Gastrocnemius medialis (tissue), 4 donors: ENCODE results near the gene BDH1. TPM values are rescaled to one million over a fixed set of nuclear protein-coding genes. Genes with fewer than 3 reads are reported as not detected.

Source experiments
- ATAC-seq, 2 donors: fragments of 150-250 bp; one replicate each; pipeline ENCODE4 v1.9.1; 2016
- DNase-seq, 2 donors: peaks; one replicate each; pipeline ENCODE4 v3.0.0-alpha.2; 2019
- H3K27ac ChIP-seq, 4 donors: fragments of 200-600 bp; sonication (generic); 1 replicate in 1 of 4; 2 replicates in 3 of 4; pipeline ENCODE4 v1.5.1; 2016 to 2018; ENCODE audit warnings: mild to moderate bottlenecking in 2 of 4, moderate library complexity in 1 of 4
- H3K27me3 ChIP-seq, 3 donors: fragments of 200-600 bp; sonication (generic) in 2 of 3; 1 replicate in 1 of 3; 2 replicates in 2 of 3; pipeline versions ENCODE4 v1.5.1 to v1.6.0; 2016 to 2019; ENCODE audit warnings: mild to moderate bottlenecking in 1 of 3, moderate library complexity in 1 of 3
- H3K36me3 ChIP-seq, 2 donors: fragments of 200-600 bp; sonication (generic) in 1 of 2; one replicate each; pipeline ENCODE4 v1.5.1; 2017 to 2018
- H3K4me1 ChIP-seq, 2 donors: fragments of 200-600 bp; sonication (generic) in 1 of 2; one replicate each; pipeline ENCODE4 v1.5.1; 2016 to 2017; ENCODE audit warnings: mild to moderate bottlenecking in 2 of 2
- H3K4me3 ChIP-seq, 4 donors: fragments of 200-600 bp; sonication (generic) in 3 of 4; 1 replicate in 1 of 4; 2 replicates in 3 of 4; pipeline ENCODE4 v1.5.1; 2016 to 2019; ENCODE audit warnings: mild to moderate bottlenecking in 2 of 4
- H3K9me3 ChIP-seq, 3 donors: fragments of 200-600 bp; sonication (generic) in 2 of 3; 1 replicate in 1 of 3; 2 replicates in 2 of 3; pipeline ENCODE4 v1.5.1; 2016 to 2019
- CTCF ChIP-seq, 5 experiments: fragments of 450-650 bp in 3 of 5; fragments of 200-600 bp in 2 of 5; sonication (generic) in 2 of 5; IDR thresholded peaks in 4 of 5; conservative IDR thresholded peaks in 1 of 5; 1 replicate in 4 of 5; 2 replicates in 1 of 5; pipeline ENCODE4 v1.5.1; 2016 to 2019; ENCODE audit warnings: antibody characterized with exemption in 5 of 5, mild to moderate bottlenecking in 3 of 5, moderate library complexity in 3 of 5
- POLR2A ChIP-seq, 2 donors: fragments of 450-650 bp; IDR thresholded peaks; one replicate each; pipeline ENCODE4 v1.6.1; 2017; ENCODE audit warnings: antibody characterized with exemption in 2 of 2, mild to moderate bottlenecking in 2 of 2, moderate library complexity in 2 of 2
- in situ Hi-C, 4 donors: fragments of 200-750 bp; cut with MboI; loops; one replicate each; pipeline versions ENCODE4 v1.15.0 to v1.8.0; 2017; ENCODE audit warnings: low sequenced_read_pairs in 4 of 4
- intact Hi-C: fragments of 100-400 bp; cut with DNase I; formaldehyde crosslinking; loops from one replicate; pipeline ENCODE4 v1.15.1; 2023; ENCODE audit warnings: low total_unique reads
- total RNA-seq, 4 donors: library from RNA; depleted of rRNA; stranded (reverse); fragments of >200 nt; gene quantifications; one replicate each; pipeline versions ENCODE4 v1.1.0 to v1.2.3, GENCODE V29; 2016

BDH1 gene
- total RNA-seq, 4 donors from 2014 or later, result 7.1 to 9.5 (median 8.9) TPM

GRCh38 chr3:197505796-197506548 is 49.8 kb downstream of the BDH1 start:
- Histone ChIP-seq H3K27me3 (peaks cover 0 to 9% (median 0%) of the 10 kb centered on the region in 3 donors), H3K27ac (no peak overlapping the region), H3K4me3 (no peak overlapping the region), H3K9me3 (no peaks in the 10 kb centered on the region), H3K36me3 (no peaks in the 10 kb centered on the region), H3K4me1 (no peaks in the 10 kb centered on the region)
- ATAC-seq, result no peak
- in situ Hi-C loops, result loop anchor here (10.0 to 25.0 kb wide), 3 partner anchors 251 to 519 kb away; no protein-coding TSS in a partner anchor
- DNase-seq, result no peak
- TF ChIP-seq CTCF (IDR thresholded peaks at IDR 0.05 in 4 of 5, conservative IDR thresholded peaks at IDR 0.05 in 1 of 5), result no peak
- no peak for TF ChIP-seq POLR2A (IDR thresholded peaks at IDR 0.05)
- intact Hi-C loops, result no loop called here

- ATAC-seq (no peak), DNase-seq (no peak)
- H3K36me3 ChIP-seq, result no peaks in the 10 kb centered on the region
- H3K27me3 ChIP-seq, result peaks cover 0 to 9% (median 0%) of the 10 kb centered on the region in 3 donors
- no peak for TF ChIP-seq POLR2A (IDR thresholded peaks at IDR 0.05)
- no peak for TF ChIP-seq CTCF (IDR thresholded peaks at IDR 0.05 in 4 of 5, conservative IDR thresholded peaks at IDR 0.05 in 1 of 5)
- in situ Hi-C loops, result loop anchor here (10.0 to 25.0 kb wide), 3 partner anchors 250 to 517 kb away; no protein-coding TSS in a partner anchor
- H3K9me3 ChIP-seq, result no peaks in the 10 kb centered on the region
- H3K4me3 ChIP-seq, result no peak overlapping the region
- H3K4me1 ChIP-seq, result no peaks in the 10 kb centered on the region
- intact Hi-C loops, result no loop called here
- H3K27ac ChIP-seq, result no peak overlapping the region
Measured at GRCh38 chr3:197504641-197505121, 51.1 kb downstream of the BDH1 start.

GRCh38 chr3:197504229-197504628 is 51.5 kb downstream of the BDH1 start:
- intact Hi-C loops, result no loop called here
- Histone ChIP-seq H3K4me3 (no peak overlapping the region), H3K4me1 (no peaks in the 10 kb centered on the region), H3K27ac (no peak overlapping the region), H3K27me3 (peaks cover 0 to 7% (median 0%) of the 10 kb centered on the region in 3 donors), H3K36me3 (no peaks in the 10 kb centered on the region), H3K9me3 (no peaks in the 10 kb centered on the region)
- DNase-seq (no peak), ATAC-seq (no peak)
- in situ Hi-C loops, result loop anchor here (10.0 to 25.0 kb wide), 3 partner anchors 249 to 517 kb away; no protein-coding TSS in a partner anchor
- TF ChIP-seq POLR2A (IDR thresholded peaks at IDR 0.05), result no peak

- no peak for TF ChIP-seq CTCF (IDR thresholded peaks at IDR 0.05 in 4 of 5, conservative IDR thresholded peaks at IDR 0.05 in 1 of 5)
- no peak for TF ChIP-seq POLR2A (IDR thresholded peaks at IDR 0.05)
- Histone ChIP-seq H3K27ac (no peak overlapping the region), H3K4me3 (no peak overlapping the region), H3K9me3 (no peaks in the 10 kb centered on the region), H3K27me3 (peaks cover 0 to 2% (median 0%) of the 10 kb centered on the region in 3 donors), H3K36me3 (no peaks in the 10 kb centered on the region), H3K4me1 (no peaks in the 10 kb centered on the region)
- in situ Hi-C loops, result loop anchor here (10.0 to 25.0 kb wide), 3 partner anchors 249 to 516 kb away; no protein-coding TSS in a partner anchor
- intact Hi-C loops, result no loop called here
- ATAC-seq, result no peak
- no peak for DNase-seq
Measured at GRCh38 chr3:197503652-197504051, 52.1 kb downstream of the BDH1 start.

- Histone ChIP-seq H3K27me3 (no peaks in the 10 kb centered on the region), H3K9me3 (no peaks in the 10 kb centered on the region), H3K36me3 (no peaks in the 10 kb centered on the region), H3K4me1 (no peaks in the 10 kb centered on the region), H3K27ac (no peak overlapping the region), H3K4me3 (no peak overlapping the region)
- TF ChIP-seq CTCF (IDR thresholded peaks at IDR 0.05 in 4 of 5, conservative IDR thresholded peaks at IDR 0.05 in 1 of 5), result peak in 2 of 5 experiments; percentile 26 to 29
- TF ChIP-seq POLR2A (IDR thresholded peaks at IDR 0.05), result no peak
- in situ Hi-C loops, result loop anchor here (10.0 to 25.0 kb wide), 3 partner anchors 247 to 515 kb away; no protein-coding TSS in a partner anchor
- ATAC-seq (no peak), DNase-seq (no peak)
- intact Hi-C loops, result no loop called here
Measured at GRCh38 chr3:197501879-197502620, 53.7 kb downstream of the BDH1 start.
